DMS53 (cell line): ENCODE data around the gene HLCS.

Experiments
- DNase-seq: peaks from one replicate; lab custom pipeline; 2025; lab: John Stamatoyannopoulos, UW

HLCS gene

DNA sequence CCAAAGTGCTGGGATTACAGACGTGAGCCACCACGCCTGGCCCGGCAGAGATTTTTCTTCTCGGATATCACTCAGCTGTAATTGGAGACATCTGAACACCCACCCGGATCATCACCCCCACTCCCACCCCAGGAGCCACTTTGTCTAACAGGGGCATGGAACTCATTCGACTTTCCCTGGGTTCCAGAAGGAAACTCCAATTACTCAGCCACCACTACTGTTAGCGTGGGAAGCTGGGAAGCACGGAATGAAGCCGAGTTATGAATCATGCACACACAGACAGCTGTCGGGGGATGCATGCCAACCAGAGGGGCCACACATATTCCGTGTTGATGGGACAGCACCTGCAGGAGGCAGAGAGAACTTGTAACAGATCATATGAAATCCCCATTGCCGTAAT, 85.2 kb downstream of the HLCS start:
- DNase-seq = no peak

DNA sequence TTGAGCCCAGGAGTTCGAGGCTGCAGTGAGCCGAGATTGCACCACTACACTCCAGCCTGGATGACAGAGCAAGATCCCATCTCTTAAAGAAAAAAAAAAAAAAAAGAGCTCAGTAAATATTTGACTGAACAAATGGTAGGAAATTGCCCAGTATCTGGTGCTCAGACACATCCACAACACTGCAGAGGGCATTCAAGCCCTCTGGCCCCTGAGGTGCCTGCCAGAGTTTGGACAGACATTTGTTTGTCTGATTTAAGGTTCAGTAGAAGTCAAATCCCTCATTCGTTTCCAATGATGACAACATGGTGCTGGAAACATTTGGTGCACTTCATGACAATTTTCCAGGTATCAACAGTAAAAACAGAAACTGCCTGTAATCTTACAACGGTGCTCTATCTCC, 86.6 kb downstream of the HLCS start:
- DNase-seq = no peak

DNA sequence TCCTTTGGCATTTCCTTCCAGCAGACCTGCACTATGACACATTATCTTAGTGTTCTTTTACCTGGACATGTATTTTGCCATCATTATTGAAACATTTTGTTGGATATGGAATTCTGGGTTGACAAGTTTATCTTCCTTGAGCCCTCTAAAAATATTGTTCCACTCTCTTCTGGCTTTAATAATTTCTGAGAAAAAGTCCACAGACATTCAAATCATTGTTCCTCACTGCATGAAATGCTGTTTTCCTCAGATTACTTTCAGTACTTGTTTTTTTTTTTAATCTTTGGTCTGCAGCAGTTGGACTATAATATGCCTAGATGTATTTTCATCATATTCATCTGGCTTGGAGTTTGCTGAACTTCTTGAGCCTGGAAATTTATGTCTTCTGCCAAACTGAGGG, 88.7 kb downstream of the HLCS start:
- DNase-seq = no peak

DNA sequence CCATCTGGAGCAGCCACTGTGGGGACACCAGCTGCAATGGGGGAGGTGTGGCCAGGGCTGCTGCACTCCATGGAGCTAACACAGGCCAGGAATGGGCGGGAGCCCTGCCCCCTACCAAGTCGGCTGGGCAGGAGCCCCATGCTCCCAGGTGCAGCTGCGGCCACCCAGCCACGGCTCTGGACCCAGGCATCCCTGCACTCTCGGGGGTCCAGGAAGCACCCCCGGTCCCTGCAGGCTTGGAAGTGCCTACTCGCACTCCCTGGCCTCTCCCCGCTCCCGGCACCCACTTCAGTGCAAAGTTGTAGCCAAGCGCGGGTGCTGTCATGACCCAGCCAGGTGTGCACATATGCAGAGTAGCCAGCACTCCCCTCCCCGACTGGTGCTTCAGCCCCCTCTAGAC, 91.8 kb downstream of the HLCS start:
- no peak for DNase-seq

DNA sequence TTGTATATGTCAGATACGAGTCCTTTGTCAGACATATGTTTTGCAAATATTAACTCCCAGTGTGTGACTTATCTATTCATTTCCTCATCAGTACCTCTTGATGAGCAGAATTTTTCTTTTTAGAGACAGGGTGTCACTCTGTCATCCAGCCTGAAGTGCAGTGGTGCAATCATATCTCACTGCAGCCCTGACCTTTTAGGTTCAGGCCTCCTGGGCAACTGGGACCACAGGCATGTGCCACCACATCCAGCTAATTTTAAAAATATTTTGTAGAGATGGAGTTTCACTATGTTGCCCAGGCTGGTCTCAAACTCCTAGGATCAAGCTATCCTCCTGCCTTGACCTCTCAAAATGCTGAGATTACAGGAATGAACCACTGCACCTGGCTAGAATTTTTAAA, 93.0 kb downstream of the HLCS start:
- no peak for DNase-seq

DNA sequence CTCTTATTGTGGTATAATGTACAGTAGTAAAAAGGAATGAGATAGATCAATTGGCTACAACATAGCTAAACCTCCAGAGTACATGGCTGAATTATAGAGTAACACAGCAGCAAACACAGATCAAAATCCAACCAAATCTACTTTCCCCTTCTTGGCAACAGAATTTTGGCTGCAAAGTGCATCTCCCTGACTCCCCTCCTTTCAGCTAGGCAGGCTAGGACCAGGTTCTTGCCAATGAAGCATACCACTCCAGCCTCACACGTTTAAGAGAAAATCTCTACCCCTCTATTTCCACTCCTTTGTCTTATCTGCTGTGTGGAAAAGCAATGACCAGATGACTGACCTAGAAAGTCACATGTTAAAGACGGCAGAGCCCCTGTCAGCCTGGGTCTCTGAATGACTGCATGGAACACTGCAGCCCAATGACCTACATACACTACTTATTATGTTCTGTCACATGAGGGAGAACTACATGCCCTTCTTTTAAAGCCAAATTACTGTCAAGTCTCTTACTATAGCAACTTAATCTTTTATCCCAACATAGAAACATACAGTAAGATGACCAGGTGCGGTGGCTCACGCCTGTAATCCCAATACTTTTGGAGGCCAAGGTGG, 99.1 kb downstream of the HLCS start:
- no peak for DNase-seq

DNA sequence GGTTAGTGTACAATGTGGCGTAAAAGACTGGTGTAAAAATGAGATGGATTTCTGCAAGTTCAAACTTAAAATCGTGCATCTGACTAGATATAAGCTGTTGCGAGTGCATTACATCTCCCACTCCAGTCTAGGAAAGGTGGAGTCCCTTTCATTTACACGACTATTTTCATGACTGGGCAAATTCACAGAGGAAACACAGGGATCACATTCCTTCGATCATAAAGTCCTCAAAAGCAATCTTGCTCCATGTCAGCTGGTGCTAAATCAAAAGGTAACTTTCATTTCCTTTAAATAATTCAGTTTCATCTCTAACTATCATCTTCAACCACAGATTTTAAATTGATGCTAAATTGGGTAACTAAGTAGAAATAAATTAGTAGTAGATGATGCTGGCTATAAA, 100.0 kb downstream of the HLCS start:
- DNase-seq = no peak

DNA sequence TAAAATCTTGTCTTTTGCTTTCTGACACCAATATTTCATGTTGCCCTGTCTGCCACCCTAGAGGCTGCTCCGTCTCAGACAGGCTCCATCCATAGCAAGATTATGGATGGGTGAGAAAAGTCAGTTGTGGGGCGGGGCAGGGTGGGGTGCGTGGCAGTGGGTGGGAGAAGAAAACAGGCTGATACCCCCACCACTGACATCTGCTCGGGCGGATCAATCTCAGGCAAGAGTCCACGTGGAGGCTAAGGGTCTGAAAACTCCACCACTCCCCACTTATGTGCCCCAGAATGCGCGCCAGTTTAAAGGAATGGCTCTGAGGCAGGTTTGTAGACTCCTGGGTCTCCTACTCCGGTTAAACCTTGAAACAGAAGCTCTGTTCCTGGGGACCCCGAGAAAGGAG, 101.5 kb downstream of the HLCS start:
- no peak for DNase-seq

DNA sequence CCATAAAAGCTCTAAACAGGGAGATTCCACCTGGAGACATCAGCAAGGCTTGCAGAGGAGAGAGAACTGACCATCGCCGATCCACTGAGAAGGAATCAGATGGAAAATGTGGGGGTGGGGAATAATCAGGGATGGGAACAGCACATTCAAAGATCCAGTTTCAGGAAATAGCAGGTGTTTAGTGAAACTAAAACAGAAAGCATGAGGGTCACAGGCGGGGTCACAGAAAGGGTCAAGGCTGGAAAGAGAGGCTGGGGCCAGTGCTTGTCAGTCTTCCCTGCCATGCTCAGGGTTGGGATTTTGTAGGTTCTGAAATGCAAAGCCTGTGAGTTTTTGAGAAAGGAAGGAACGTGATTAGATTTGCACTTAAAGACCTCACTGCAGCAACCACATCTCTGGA, 103.2 kb downstream of the HLCS start:
- DNase-seq = no peak

DNA sequence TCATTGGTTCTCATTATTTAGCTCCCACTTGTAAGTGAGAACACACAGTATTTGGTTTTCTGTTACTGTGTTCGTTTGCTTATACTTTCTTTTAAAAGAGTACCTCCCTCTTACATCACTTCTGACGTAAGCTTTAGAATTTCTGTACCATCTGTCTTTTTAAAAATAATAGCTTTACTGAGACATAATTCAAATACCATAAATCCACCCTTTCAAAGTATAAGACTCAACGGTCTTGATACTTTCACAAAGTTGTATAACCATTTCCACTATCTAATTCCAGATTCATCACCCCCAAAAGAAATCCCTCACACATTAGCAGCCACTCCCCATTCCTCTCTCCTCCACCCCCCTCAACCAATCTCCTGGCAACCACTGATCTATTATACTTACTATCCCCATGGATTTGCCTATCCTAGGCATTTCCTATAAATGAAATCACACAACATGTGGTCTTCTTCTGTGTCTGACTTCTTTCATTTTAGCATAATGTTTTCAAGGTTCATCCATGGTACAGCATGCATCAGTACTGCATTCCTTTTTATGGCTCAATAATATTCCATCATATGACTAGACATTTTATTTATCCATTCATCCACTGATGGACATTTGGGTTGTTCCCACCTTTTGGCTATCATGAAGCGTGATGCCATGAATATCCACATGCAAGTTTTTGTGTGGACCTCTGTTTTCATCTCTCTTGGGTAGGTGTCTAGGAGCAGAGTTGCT, 104.7 kb downstream of the HLCS start:
- DNase-seq = no peak

DNA sequence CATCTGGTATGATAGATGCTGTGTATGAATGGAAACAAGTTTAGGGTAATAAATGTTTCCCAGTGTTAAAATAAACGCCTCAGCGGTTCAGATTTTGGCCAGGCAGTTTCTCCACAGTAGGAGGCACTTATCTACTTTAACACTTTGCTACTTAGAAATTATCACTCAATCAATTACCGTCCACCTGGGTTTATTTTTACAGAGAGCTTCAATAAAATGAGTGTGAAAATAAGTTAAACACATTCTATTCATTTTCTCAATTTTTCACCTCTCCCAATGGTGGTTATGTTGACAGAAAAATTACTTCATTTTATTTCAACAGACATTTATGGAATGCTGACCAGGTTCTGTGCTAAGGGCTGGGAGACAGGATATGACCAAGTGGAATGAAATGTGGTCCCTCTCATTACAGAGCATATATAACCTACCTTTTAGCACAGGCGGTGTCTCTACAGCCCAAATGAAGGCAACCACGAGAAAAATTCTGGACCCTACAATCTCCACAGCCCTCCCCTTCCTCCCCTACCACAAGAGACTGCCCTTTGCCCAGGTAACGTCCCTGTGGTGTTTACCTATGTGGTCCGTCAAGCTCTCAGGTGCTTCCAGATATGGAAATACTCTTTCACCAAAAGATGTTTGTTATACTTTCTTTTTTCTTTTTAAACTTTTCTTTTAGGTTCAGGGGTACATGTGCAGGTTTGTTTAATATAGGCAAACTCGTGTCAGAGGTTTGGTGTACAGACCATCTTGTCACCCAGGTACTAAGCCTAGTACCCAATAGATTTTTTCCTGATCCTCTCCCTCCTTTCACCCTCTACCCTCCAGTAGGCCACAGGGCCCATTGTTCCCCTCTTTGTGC, 105.5 kb downstream of the HLCS start:
- no peak for DNase-seq

DNA sequence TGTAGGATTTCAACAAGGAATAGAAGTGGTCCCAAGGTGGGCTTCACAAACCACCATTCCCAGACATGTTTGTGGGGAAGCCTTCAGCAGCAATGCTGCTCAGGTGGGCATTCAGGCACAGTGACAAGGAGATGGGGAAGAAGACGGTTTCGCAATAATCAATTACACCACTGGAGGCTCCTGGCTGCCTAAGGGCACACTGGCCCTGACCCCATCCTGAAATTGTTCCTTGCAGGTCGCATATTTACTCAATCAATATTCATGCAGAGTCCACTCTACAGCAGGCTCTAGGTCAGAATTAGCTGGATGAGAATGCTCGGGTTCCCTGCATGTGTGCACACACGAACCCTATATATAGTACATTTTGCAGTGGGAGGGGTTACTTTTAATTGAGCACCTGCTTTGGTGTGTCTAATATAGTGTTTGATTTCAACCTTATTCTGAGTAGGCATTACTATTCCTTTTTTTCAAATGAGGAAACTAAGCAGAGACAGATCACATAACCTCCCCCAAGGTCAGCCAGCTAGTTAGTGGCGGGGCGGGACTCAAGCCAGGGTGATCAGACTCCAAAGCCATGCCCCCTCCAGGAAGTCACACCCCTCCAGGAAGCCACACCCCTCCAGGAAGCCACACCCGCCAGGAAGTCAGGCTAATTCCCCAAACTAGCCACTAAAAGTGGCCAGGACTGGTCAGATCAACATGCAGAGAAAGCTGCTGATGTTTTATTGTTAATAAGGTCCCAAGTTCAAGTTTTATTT, 106.5 kb downstream of the HLCS start:
- DNase-seq = peak; percentile 18

DNA sequence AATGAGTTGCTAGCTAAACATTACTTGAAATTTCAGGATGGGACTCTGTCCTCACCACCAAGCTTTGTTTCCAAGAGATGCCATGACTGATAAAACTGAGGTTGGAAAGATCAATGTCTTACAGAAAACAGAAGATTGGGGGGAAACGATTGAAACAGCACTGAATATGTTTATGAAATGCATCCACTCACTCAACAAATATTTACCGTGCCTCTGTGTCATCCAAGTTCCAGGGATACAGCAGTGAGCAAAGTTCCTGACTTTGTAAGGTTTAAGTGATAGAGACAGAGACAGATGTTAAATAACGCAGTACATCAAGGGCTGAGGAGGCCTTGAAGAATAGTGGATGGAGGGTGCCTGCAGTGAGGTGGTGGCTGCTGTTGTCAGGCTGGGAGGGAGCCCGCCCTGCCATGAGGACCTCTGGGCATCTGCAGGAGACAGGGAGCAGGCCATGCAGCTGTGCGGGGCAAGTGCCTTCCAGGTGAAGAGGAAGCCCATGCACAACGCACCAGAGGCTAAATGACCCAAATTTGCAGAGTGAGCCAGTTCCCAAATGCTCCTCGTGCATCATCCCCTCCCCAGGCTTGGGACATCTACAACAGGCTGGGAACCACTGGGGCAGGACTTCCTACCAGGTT, 108.0 kb downstream of the HLCS start:
- DNase-seq = peak; percentile 17

DNA sequence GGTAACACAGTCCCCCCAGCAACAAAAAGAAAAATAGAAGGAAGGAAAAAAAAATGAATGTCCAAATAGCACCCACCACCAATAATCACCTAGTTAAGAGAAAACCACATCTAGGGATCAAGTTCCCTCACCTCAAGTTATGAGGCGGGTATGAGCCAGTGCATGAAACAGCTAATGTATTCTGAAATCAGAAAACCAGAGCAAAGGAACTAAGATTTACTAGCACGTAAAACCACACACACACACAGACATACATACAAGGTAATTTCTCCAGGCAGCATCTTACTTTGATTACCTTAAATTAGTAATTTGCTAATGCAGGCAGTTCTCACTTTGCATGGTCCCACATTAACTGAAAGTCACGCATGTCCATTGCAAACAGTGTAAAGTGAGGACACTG, 109.8 kb downstream of the HLCS start:
- no peak for DNase-seq

DNA sequence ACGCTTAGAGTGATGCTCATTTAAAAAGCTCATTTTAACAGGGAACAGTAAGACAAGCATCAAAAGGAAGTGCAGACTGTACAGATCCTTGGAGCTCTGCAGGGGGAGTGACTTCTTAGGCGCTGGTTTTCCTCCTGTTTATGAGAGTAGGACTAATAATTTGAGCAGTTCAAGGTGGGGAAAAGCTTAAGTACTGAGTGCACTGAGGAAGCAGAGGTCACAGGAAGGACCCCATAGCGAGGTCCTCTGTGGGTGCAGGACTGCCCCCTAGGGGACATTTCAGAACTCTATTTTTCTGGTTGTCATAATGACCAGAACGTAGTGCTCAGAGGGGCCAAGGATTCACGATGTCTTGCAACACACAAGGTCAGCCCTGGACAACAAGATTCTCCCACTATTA, 112.1 kb downstream of the HLCS start:
- peak; percentile 60 for DNase-seq

DNA sequence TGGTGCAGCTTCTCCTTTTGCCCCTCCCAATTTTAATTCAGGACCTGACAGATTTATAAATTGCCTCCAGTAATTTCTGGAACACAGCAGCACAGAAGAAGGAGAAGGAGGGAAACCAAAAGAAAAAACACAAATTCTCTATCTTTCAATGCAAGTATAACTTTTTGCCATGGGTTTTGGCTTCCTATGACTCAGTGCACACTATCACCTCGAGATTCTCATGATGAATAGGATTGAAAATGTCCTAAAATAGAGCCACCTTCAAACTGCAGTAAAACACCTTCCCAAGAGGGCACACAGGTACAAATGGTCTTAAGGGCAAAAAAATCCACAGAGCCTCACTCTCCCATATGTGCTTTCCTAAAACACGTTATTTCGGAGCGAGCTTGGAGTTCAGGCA, 113.6 kb downstream of the HLCS start:
- no peak for DNase-seq

DNA sequence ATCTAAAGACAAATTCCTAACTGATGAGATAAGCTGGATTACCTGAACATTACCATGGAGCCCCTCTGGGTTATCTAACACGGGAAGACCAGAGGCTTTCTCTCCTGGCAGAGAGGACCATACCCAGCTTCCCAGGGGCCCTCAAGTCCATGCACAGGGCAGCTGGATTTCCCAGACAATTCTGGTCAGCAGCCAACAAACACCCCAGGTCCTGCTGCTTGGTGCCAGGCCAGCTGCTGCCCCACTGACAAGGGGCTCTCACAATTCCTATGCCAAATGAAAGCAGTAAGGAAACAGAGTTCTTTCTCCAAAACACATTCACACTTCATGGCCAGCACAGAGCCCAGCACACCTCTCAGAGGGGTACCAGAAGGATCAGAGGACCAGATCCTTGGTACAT, 114.2 kb downstream of the HLCS start:
- no peak for DNase-seq

DNA sequence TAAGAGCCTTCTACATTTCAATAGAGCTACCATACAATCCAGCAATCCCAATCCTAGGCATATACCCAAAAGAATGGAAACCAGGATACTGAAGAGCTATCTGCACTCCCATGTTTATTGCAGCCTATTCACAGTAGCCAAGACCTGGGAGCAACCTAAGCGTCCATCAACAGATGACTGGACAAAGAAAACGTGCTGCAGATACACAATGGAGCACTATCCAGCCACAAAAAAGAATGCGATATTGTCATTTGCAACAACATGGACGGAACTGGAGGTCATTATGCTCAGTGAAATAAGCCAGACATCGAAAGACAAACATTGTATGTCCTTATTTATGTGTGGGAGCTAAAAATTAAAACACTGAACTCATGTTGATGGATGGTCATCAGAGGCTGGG, 115.3 kb downstream of the HLCS start:
- no peak for DNase-seq

DNA sequence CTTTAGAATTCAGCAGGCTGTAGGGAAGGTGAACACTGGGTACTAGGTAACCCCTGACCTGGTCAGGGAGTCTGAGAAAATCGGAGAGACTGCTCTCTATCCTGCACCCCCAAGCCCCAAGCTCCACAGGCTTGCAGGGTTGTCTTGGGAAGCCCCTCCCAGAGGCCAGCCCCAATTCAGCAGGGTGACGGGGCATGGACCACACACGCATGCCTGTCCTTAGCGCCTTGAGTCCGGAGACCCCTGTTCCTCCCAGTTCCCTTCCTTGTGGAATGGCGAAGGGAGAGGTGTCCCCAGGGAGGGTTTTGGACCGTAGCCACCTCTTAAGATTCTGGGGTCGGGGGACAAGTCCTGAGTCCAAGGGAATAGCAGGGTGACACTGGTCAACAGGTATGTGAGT, 116.1 kb downstream of the HLCS start:
- no peak for DNase-seq

DNA sequence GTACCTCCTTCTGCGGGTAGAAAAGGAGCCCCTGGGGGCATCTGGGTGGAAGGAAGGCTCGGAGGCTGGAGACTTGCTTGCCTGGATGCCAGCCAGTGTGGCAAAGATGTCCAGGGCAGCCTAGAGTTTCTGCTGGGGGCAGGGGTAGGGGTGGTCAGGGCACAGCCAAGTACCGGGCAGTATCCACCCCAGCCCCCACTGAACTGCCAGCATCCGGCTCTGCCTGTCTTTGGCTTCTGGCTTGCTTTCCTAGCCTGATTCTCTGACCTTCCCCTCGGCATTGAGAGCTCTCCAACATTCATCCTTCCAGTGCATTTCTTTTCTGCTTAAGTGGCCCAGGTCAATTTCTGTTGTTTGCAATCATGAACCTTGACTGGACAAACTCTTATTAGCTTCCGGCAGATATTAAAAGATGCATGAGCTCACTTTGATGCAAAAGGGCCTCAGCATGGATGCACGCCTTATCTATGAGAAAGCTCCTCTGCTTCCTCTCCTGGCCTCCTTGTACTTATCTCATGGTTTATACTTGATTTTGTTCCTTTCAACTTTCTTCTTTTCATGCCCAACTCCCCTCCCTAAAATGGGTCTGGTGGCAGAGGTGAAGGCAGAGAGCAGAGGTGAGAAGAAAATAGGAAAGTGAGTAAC, 116.9 kb downstream of the HLCS start:
- peak; percentile 93 for DNase-seq

DNA sequence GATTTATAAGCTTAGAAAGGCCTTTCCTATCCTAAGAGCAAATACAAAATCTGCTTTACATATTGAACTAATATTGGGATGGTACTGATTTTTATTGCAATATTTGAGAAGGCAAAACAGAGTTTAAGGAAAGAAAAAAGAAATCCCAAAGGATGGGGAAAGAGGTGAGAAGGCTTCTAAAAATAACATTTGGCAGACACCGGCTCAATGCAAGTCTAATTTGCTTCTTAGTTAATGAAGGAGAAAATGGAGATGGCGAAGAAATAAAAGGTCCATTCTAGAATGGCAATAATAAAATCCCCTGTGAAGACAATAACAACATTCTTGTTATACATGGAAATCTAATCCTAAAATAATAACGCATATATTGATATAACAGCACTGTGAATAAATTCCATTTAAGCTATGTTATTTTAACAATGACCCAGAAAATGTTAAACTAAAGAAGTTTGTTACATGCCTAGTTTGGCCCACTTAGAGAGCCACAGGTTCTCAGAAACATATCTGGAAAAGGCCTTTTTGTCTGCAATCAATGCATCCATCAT, 117.7 kb downstream of the HLCS start:
- no peak for DNase-seq
